Measurements from ENCODE around the gene ARHGAP25. TPM values are rescaled to one million over a fixed set of nuclear protein-coding genes. Genes with fewer than 3 reads are reported as not detected.

Gene ARHGAP25
- total and polyA plus RNA-seq, 2 experiments from 2014 or later: 1.9 to 2.0 TPM

DNA sequence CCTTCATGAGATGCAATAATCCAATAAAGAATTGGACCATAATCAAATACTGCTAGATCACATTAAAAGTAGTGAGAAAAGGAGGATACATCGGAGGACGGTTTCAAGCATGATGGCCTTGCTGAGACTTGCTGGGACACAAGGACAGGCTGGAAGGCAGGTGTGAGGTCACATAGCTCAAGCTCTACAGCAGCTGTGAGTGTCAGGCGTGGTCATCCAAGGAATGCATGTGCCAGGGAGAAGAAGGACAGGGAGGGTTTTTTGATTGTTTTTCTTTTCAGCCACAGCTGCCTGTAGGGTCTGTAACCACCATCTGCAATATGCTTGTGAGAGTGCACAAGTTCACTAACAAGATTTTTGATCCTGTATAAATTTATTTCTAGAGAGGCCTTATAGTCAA, 79.0 kb downstream of the ARHGAP25 start:
- Mint-ChIP-seq H3K4me3 (no peak overlapping the region), H3K9me3 (no peaks in the 10 kb centered on the region), H3K27me3 (ENCODE audit: insufficient read depth, low read depth, poor library complexity) (peaks cover 3% of the 10 kb centered on the region), H3K27ac (no peak overlapping the region), H3K36me3 (ENCODE audit: low read depth) (no peaks in the 10 kb centered on the region), H3K4me1 (peaks cover 20% of the 10 kb centered on the region)
- TF ChIP-seq ZNF114 (CRISPR knock-in tag; IDR thresholded peaks at IDR 0.05) (no peak), ZNF331 (CRISPR knock-in tag; IDR thresholded peaks at IDR 0.05; ENCODE audit: low read depth) (no peak), EZH2phosphoT487 (IDR thresholded peaks at IDR 0.05; ENCODE audit: unreplicated experiment) (no peak), POLR2AphosphoS5 (IDR thresholded peaks at IDR 0.05; ENCODE audit: low read depth) (no peak), STAT1 (IDR thresholded peaks at IDR 0.05; ENCODE audit: unreplicated experiment) (no peak), CREB1 (CRISPR knock-in tag; IDR thresholded peaks at IDR 0.05; ENCODE audit: low read depth) (no peak), JUNB (IDR thresholded peaks at IDR 0.05; ENCODE audit: unreplicated experiment) (no peak)
- TF ChIP-seq, protein P1, sequence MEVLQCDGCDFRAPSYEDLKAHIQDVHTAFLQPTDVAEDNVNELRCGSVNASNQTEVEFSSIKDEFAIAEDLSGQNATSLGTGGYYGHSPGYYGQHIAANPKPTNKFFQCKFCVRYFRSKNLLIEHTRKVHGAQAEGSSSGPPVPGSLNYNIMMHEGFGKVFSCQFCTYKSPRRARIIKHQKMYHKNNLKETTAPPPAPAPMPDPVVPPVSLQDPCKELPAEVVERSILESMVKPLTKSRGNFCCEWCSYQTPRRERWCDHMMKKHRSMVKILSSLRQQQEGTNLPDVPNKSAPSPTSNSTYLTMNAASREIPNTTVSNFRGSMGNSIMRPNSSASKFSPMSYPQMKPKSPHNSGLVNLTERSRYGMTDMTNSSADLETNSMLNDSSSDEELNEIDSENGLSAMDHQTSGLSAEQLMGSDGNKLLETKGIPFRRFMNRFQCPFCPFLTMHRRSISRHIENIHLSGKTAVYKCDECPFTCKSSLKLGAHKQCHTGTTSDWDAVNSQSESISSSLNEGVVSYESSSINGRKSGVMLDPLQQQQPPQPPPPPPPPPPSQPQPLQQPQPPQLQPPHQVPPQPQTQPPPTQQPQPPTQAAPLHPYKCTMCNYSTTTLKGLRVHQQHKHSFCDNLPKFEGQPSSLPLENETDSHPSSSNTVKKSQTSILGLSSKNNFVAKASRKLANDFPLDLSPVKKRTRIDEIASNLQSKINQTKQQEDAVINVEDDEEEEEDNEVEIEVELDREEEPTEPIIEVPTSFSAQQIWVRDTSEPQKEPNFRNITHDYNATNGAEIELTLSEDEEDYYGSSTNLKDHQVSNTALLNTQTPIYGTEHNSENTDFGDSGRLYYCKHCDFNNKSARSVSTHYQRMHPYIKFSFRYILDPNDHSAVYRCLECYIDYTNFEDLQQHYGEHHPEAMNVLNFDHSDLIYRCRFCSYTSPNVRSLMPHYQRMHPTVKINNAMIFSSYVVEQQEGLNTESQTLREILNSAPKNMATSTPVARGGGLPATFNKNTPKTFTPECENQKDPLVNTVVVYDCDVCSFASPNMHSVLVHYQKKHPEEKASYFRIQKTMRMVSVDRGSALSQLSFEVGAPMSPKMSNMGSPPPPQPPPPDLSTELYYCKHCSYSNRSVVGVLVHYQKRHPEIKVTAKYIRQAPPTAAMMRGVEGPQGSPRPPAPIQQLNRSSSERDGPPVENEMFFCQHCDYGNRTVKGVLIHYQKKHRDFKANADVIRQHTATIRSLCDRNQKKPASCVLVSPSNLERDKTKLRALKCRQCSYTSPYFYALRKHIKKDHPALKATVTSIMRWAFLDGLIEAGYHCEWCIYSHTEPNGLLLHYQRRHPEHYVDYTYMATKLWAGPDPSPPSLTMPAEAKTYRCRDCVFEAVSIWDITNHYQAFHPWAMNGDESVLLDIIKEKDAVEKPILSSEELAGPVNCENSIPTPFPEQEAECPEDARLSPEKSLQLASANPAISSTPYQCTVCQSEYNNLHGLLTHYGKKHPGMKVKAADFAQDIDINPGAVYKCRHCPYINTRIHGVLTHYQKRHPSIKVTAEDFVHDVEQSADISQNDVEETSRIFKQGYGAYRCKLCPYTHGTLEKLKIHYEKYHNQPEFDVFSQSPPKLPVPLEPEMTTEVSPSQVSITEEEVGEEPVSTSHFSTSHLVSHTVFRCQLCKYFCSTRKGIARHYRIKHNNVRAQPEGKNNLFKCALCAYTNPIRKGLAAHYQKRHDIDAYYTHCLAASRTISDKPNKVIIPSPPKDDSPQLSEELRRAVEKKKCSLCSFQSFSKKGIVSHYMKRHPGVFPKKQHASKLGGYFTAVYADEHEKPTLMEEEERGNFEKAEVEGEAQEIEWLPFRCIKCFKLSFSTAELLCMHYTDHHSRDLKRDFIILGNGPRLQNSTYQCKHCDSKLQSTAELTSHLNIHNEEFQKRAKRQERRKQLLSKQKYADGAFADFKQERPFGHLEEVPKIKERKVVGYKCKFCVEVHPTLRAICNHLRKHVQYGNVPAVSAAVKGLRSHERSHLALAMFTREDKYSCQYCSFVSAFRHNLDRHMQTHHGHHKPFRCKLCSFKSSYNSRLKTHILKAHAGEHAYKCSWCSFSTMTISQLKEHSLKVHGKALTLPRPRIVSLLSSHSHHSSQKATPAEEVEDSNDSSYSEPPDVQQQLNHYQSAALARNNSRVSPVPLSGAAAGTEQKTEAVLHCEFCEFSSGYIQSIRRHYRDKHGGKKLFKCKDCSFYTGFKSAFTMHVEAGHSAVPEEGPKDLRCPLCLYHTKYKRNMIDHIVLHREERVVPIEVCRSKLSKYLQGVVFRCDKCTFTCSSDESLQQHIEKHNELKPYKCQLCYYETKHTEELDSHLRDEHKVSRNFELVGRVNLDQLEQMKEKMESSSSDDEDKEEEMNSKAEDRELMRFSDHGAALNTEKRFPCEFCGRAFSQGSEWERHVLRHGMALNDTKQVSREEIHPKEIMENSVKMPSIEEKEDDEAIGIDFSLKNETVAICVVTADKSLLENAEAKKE (CRISPR knock-in tag; IDR thresholded peaks at IDR 0.05): no peak
- TF ChIP-seq, protein P2, sequence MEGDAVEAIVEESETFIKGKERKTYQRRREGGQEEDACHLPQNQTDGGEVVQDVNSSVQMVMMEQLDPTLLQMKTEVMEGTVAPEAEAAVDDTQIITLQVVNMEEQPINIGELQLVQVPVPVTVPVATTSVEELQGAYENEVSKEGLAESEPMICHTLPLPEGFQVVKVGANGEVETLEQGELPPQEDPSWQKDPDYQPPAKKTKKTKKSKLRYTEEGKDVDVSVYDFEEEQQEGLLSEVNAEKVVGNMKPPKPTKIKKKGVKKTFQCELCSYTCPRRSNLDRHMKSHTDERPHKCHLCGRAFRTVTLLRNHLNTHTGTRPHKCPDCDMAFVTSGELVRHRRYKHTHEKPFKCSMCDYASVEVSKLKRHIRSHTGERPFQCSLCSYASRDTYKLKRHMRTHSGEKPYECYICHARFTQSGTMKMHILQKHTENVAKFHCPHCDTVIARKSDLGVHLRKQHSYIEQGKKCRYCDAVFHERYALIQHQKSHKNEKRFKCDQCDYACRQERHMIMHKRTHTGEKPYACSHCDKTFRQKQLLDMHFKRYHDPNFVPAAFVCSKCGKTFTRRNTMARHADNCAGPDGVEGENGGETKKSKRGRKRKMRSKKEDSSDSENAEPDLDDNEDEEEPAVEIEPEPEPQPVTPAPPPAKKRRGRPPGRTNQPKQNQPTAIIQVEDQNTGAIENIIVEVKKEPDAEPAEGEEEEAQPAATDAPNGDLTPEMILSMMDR (conservative IDR thresholded peaks at IDR 0.05; ENCODE audit: low read depth in 2 of 2): no peak
- TF ChIP-seq, protein P3, sequence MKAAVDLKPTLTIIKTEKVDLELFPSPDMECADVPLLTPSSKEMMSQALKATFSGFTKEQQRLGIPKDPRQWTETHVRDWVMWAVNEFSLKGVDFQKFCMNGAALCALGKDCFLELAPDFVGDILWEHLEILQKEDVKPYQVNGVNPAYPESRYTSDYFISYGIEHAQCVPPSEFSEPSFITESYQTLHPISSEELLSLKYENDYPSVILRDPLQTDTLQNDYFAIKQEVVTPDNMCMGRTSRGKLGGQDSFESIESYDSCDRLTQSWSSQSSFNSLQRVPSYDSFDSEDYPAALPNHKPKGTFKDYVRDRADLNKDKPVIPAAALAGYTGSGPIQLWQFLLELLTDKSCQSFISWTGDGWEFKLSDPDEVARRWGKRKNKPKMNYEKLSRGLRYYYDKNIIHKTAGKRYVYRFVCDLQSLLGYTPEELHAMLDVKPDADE (IDR thresholded peaks at IDR 0.05): no peak
- Histone ChIP-seq H2AFZ (no peak overlapping the region), H3K36me3 (ENCODE audit: insufficient read depth) (no peaks in the 10 kb centered on the region), H3F3A (replicated peaks; ENCODE audit: low read depth) (no peaks in the 10 kb centered on the region), H3K4me3 (no peak overlapping the region), H3K27ac (ENCODE audit: low read depth) (no peak overlapping the region), H3K9me2 (ENCODE audit: insufficient read depth) (0 out of 2 replicates have a peak, but pooled peaks cover 5% of the 10 kb centered on the region), H4K20me1 (replicated peaks; ENCODE audit: insufficient read depth) (no peaks in the 10 kb centered on the region), H3K4me1 (ENCODE audit: insufficient read depth) (peaks cover 10% of the 10 kb centered on the region), H3K27me3 (ENCODE audit: insufficient read depth) (no peaks in the 10 kb centered on the region), H3K4me2 (no peak overlapping the region), H3K79me2 (replicated peaks; ENCODE audit: insufficient read depth) (no peaks in the 10 kb centered on the region)
- no peak for ATAC-seq
- no peak for DNase-seq (ENCODE audit: low spot score)
